Rectal smooth muscle tissue (tissue), 1 donor: ENCODE data around the gene ITPR2.

Experiments
- H3K27ac ChIP-seq: one replicate; pipeline ENCODE4 v1.7.0; 2013; ENCODE audit warnings: low read depth, low read length, inconsistent platforms
- H3K27me3 ChIP-seq: one replicate; pipeline ENCODE4 v1.7.0; 2013; ENCODE audit warnings: low read length; ENCODE audit not compliant: control insufficient read depth, insufficient read depth
- H3K36me3 ChIP-seq: one replicate; pipeline ENCODE4 v1.7.0; 2013; ENCODE audit warnings: low read length; ENCODE audit not compliant: control insufficient read depth, insufficient read depth
- H3K4me1 ChIP-seq: one replicate; pipeline ENCODE4 v1.7.0; 2013; ENCODE audit warnings: low read length; ENCODE audit not compliant: control insufficient read depth, insufficient read depth
- H3K4me3 ChIP-seq: one replicate; pipeline ENCODE4 v1.7.0; 2013; ENCODE audit warnings: low read length
- H3K9ac ChIP-seq: one replicate; pipeline ENCODE4 v1.7.0; 2013; ENCODE audit warnings: low read length

Gene ITPR2

DNA sequence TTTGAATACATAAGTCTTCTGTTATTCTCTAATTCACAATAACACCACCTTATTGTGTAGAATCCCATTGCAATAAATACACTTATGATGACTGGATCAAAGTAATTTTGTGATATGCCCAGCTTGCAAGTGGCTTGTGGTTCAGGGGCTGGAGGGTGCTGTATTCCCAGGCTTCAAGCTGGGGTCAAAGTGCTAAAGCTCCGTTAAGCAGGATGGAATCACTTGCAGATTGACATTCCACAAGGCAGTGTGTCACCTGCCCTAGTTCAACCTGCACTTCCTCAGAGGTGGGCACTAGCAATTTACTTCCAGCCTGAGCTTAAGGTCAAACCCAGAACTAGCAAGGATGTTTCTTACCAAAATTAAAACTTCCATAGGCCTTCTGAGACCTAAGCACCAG, 471.0 kb downstream of the ITPR2 start:
- no peaks in the 10 kb centered on the region for H3K27me3 ChIP-seq
- H3K4me3 ChIP-seq = no peak overlapping the region
- no peak overlapping the region for H3K27ac ChIP-seq

DNA sequence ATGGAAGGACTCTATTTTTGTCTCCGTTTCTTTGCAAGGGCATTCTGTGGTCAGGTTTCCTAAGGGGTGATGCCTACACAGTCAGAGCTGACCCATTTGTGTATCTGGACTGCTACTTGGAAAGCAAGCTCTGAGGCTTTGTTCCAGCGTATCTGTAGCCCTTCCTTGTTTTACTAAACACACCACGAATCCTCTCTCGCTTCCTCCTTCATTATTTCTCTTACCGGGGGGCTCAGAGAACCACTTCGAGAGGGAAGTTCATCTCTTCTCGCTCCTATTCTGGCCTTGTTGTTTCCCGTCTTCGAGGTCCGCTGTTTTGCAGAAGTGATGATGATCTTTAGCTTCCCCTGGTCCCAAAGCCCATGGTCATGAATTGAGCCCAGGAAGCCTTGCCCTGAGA, 472.9 kb downstream of the ITPR2 start:
- no peak overlapping the region for H3K4me3 ChIP-seq
- no peaks in the 10 kb centered on the region for H3K27me3 ChIP-seq
- no peak overlapping the region for H3K27ac ChIP-seq
- no peaks in the 10 kb centered on the region for H3K36me3 ChIP-seq
- H3K9ac ChIP-seq = no peak overlapping the region
- H3K4me1 ChIP-seq = no peaks in the 10 kb centered on the region

More for the DNA sequence above, 471.0 kb downstream of the ITPR2 start:
- no peaks in the 10 kb centered on the region for H3K4me1 ChIP-seq
- no peaks in the 10 kb centered on the region for H3K36me3 ChIP-seq
- H3K9ac ChIP-seq = no peak overlapping the region

DNA sequence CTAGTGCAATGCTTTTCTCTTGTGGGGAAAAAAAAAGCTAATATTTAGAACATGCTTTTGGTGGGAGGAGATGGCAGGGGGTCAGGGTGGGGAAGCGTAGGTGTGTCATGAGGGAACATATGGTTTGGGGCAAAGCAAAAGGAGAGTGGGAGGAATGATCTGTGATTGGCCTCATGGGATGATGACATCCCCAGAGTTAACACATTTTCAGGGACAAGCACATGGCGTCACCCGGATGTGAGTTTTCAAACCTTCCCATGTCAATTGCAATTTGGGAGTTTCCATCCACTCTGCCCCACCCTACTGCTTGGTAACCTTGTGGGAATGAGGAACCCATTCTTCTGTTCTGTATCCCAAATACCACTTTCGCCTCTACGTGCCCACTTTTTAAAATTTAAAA, 473.4 kb downstream of the ITPR2 start:
- Histone ChIP-seq H3K4me3 (no peak overlapping the region), H3K27me3 (no peaks in the 10 kb centered on the region), H3K9ac (no peak overlapping the region), H3K4me1 (no peaks in the 10 kb centered on the region), H3K27ac (no peak overlapping the region), H3K36me3 (no peaks in the 10 kb centered on the region)

DNA sequence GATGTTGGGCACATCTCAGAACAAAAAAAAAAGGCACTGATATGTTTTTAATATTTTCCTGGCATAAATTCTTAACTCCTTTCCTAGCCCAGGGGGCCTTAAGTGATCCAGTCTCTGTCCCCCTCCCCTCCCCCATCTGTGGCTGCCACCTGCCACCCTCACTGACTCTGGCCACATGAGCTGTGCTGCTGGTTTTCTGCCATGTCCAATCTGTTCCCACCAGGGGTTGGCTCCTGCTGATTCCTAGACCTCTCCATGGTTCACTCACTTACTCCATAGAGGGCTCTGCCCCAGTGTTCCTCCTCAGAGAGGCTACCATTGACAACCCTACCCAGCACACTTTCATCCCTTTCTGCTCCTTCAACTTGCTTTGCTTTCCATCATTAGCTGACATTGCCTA, 474.3 kb downstream of the ITPR2 start:
- Histone ChIP-seq H3K27ac (no peak overlapping the region), H3K4me1 (no peaks in the 10 kb centered on the region), H3K36me3 (no peaks in the 10 kb centered on the region), H3K9ac (no peak overlapping the region), H3K4me3 (no peak overlapping the region), H3K27me3 (no peaks in the 10 kb centered on the region)

DNA sequence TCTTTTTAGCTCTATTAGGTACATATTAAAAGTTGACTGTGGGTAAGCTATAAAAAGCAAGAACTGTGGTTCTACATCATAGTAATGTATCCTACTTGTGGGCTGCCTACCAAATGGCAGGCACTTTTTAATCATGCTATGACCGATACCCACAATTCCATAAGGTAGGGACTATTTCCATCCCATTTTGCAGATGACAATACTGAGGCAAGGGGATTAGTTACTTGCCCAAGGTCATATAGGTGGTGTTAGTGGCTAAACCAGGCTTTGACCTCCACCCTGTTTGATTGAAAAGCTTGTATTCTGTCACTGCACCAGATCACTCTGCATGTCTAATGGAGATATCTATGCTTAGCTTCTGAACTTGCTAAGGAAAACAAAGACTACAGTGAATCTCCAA, 485.7 kb downstream of the ITPR2 start:
- no peak overlapping the region for H3K9ac ChIP-seq
- no peak overlapping the region for H3K4me3 ChIP-seq
- no peak overlapping the region for H3K27ac ChIP-seq
- no peaks in the 10 kb centered on the region for H3K36me3 ChIP-seq
- H3K4me1 ChIP-seq = no peaks in the 10 kb centered on the region
- H3K27me3 ChIP-seq = no peaks in the 10 kb centered on the region

DNA sequence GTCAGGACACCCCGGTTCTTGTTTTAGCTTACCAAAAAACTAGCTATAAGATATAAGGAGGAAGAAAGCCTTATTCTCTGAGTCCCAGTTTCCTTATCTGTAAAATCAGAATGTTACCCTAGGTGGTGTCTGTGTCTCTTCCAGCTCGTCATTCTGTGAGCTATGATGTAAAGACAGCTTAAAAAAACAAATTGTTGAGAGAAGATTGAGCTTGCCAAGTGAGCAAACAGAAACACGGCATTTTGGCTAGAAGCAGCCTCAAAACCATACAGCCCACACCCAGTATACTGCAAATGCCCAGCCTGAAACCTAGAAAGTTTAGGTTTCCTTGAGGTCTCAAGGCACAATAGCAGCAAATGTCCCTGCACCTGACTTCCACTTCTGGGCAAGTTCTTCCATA, 486.3 kb downstream of the ITPR2 start:
- Histone ChIP-seq H3K36me3 (no peaks in the 10 kb centered on the region), H3K27me3 (no peaks in the 10 kb centered on the region), H3K27ac (no peak overlapping the region), H3K4me1 (no peaks in the 10 kb centered on the region), H3K9ac (no peak overlapping the region), H3K4me3 (no peak overlapping the region)

DNA sequence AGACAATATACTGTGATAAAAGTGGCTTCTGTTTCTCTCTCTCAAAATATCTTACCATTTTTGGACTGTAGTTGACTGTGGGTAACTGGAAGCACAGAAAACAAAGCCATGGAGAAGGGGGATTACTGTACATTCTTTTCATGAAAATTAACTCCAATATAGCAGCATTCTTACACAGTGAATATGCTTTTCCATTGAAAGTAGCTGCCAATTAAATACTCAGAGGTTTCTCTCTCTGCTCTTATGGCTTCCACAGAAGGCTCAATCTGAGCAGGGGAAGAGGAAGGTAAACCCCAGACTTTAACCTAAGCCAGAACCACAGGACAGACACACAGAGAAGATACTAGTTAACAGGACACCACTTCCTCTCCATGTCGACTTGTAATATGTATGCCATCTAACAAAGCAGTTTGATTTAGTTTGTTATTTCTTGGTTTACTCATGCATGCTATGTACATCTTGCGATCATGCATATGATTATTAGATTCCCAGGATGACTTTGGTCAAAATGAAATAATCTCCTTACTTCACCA, 487.5 kb downstream of the ITPR2 start:
- Histone ChIP-seq H3K4me3 (no peak overlapping the region), H3K27me3 (no peaks in the 10 kb centered on the region), H3K27ac (no peak overlapping the region), H3K9ac (no peak overlapping the region), H3K4me1 (no peaks in the 10 kb centered on the region), H3K36me3 (no peaks in the 10 kb centered on the region)

DNA sequence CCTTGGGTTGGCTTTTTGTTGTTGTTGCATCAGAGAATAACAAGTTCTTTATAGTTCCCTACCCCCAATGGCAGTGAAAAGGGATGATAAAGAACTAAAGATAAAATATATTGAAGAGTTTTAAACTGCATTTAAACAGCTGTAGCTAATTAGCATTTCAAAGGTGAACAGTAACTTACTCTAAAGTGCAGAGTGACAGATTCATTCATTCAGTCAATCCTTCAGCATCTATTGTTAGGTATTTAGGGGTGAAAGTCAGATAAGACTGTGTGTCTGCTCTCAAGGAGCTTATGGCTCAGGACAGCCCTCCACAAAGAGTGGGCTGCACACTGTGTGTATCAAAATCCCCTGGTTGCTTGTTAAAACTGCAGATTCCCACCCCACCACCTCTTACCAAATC, 491.5 kb downstream of the ITPR2 start:
- Histone ChIP-seq H3K27ac (no peak overlapping the region), H3K36me3 (no peaks in the 10 kb centered on the region), H3K4me1 (no peaks in the 10 kb centered on the region), H3K4me3 (no peak overlapping the region), H3K9ac (no peak overlapping the region), H3K27me3 (no peaks in the 10 kb centered on the region)

DNA sequence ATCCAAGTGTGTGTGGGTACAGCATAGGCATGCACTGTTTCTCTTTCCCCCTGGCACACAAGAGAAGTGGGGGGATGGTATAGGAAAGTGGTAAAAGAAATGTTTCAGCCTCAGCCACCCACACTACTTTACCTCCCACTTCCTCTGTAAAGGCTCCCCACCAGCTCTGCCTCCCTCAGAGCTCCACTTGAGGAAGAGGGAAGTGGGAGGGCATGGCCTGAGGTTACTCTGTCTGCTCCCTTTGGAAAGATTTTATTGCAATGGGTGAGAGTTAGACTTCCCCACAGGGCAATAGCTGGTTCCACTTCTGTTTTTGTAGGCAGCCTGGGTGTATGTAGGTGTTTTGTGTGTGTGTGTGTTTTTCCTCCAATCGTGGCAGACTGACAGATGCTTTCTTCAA, 492.3 kb downstream of the ITPR2 start:
- Histone ChIP-seq H3K4me1 (no peaks in the 10 kb centered on the region), H3K36me3 (no peaks in the 10 kb centered on the region), H3K27me3 (no peaks in the 10 kb centered on the region), H3K27ac (no peak overlapping the region), H3K9ac (no peak overlapping the region), H3K4me3 (no peak overlapping the region)

DNA sequence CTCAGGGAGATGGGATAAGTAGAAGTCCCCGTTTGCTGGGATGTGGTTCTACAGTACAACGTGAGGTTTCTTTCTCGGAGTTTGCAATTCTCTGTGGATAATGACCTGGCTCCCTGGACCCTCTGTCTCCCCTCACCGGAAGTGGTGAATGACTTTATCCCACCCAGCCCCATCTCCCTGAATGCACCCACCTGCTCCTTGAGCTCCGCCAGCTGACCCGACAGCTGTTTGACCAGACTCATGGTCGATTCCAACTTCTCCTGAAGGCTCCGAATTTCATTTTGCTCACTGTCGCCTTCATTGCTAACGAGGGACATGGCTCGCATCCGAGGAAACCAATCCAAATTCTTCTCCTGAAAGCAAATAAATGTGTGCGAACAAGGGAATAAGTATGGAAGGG, 493.0 kb downstream of the ITPR2 start:
- no peak overlapping the region for H3K9ac ChIP-seq
- H3K36me3 ChIP-seq = no peaks in the 10 kb centered on the region
- no peak overlapping the region for H3K4me3 ChIP-seq
- no peaks in the 10 kb centered on the region for H3K27me3 ChIP-seq
- H3K27ac ChIP-seq = no peak overlapping the region
- no peaks in the 10 kb centered on the region for H3K4me1 ChIP-seq

DNA sequence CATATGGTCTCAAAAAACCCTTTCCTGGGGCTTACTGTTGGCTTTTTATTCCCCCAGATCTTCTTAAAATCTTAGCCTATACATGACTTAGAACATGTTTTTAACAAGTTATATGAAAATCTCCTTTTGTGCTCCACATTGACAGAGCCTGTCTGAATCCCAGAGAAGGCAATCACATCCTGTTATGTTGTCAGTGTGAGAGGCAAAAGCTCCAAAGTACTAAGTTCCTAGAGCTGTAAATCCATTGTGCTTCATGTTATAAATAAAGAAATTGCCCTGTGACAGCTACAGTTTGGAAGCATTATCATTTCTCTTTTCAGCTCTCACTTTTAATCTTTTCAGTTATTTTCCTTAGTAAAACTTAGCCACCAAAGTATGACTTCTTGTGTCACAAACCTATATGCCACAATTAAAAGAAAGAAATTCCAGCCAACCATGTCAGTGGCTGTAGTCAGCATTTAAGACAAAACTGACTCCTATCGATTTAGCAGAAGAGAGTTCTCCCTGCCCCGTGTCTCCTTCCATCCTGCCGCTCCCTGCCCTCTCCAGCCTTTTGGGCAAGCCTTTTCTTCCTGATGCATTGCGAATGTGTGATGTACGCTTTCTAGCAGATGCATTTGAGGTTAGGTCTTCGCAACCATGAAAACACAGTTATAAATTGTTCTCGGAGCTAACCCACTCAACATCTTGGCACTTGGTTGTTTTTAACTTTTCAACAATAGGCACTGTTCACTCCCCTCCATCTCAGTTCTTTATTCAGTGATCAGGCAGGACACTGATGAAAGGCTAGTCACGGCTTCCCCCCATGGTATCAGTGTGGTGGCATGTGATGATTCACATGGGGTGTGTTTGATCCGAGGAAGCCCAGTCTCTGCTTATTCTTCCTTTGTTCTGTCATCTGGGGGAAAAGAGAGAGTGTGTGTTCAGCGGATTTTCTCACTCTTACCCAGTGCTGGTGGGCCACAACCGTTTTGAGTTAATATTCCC, 494.1 kb downstream of the ITPR2 start:
- Histone ChIP-seq H3K4me3 (no peak overlapping the region), H3K9ac (no peak overlapping the region), H3K27me3 (no peaks in the 10 kb centered on the region), H3K4me1 (no peaks in the 10 kb centered on the region), H3K27ac (no peak overlapping the region), H3K36me3 (no peaks in the 10 kb centered on the region)

DNA sequence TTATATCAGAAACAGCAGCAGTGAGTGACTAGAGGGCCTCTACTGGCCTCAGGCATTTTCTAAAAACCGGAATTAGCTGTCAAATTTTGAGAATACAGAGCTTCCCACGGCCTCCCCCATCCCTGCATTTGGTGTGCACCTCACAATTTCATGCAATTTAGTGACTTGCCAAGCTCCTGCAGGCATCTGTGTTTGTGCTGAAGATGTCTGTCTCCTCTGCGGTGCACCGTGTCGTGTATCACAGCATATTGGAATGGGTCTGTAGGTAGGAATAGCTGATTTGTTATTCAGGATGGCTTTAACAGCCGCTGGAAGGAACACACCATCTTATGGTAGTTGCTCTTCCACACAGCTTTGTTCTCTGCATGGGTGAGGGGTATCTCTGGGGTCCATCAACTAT, 497.3 kb downstream of the ITPR2 start:
- Histone ChIP-seq H3K9ac (no peak overlapping the region), H3K4me3 (no peak overlapping the region), H3K27me3 (no peaks in the 10 kb centered on the region), H3K27ac (no peak overlapping the region), H3K36me3 (no peaks in the 10 kb centered on the region), H3K4me1 (no peaks in the 10 kb centered on the region)

DNA sequence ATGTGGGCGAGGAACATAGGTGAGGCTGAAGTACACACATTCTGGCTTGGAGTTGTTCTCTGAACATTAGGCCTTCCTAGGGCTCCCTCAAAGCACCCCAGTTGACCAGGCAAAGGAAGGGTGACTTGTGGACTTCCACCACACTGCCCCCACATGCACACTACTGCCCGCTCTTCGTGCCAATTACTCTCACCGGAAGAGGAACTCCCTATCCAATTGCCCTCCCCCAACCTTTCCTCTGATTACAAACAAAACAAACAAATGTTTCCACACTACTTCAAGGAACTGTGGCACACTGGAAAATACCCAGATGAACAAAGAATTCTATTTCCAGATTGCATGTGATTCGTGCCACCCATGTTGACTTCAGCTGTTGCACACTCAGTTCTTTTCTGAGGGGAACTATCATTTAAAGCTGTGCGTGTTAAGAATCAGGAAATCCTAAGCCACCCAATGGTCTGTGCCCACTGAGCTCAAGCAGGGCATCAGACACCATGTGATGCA, 498.3 kb downstream of the ITPR2 start:
- Histone ChIP-seq H3K9ac (no peak overlapping the region), H3K4me1 (no peaks in the 10 kb centered on the region), H3K27ac (no peak overlapping the region), H3K36me3 (no peaks in the 10 kb centered on the region), H3K27me3 (no peaks in the 10 kb centered on the region), H3K4me3 (no peak overlapping the region)
